ENCODE data around the gene SH2D7. TPM values are rescaled to one million over a fixed set of nuclear protein-coding genes. Genes with fewer than 3 reads are reported as not detected.

Gene SH2D7
- total RNA-seq (not detected), polyA plus RNA-seq (not detected)

DNA sequence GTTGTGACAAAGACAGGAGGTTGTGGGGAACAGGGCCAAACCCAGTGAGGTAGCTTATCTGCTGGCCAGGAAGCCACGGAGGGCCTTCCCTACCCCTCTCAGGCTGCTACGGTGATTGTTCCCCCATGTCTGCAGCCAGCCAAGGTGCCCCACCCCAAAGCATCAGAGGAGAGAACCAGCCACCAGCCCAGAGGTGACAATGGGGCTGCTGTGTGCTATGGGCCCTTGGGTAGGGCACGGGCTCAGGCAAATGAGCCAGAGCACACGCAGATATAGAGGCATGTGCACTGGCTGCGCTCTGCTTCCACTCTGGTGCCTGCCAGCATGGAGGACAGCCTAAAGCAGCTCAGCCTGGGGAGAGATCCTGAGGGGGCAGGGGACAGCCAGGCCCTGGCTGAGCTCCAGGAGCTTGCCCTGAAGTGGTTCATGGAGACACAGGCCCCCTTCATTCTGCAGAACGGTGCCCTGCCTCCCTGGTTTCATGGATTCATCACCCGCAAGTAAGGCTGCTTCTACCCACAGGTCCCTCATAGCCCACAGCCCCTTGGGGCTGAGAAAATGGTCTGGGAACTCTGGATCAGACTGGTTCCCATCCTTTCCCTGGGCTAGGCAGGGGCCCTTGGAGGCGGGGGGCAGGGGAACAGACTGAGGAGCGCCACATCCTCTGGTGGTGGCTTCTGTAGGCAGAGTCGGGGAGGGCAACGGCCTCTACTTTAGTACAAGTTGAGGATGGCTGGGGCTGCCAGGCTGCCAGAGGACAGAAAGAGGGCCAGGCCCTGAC, at the start of gene SH2D7:
SH2D7 (plus strand) TSS at position 301 of the 781 bp plus-strand sequence; CDS start at position 325, 24 bp downstream.
- POLR2A ChIA-PET (ENCODE audit: partially characterized antibody): interaction anchor here (0.8 kb wide), 1 partner anchor 30 kb away, joined by 3 read pairs; no protein-coding TSS in a partner anchor
- no peaks in the 10 kb centered on the region for H3K9me3 ChIP-seq (ENCODE audit: control insufficient read depth in 1 of 2, low read length in 2 of 2)
- peaks cover 0 to 2% (median 0%) of the 10 kb centered on the region in 8 donors for H3K9me3 Mint-ChIP-seq
- H3K27me3 ChIP-seq (ENCODE audit: insufficient read depth, low read length): no peaks in the 10 kb centered on the region
- H3K36me3 ChIP-seq (ENCODE audit: insufficient read depth, low read length): no peaks in the 10 kb centered on the region
- H3K27ac ChIP-seq (ENCODE audit: low read depth, low read length): no peak within 1 kb of the TSS
- H3K4me3 ChIP-seq (ENCODE audit: low read length in 2 of 2): no peak within 1 kb of the TSS
- no peak for DNase-seq
- peak within 1 kb of the TSS in 1 of 7 donors; percentile 6 for H3K27ac Mint-ChIP-seq
- intact Hi-C loops (cut with micrococcal nuclease): no loop called here
- H3K4me3 Mint-ChIP-seq: no peak within 1 kb of the TSS
- no peaks in the 10 kb centered on the region for H3K4me1 ChIP-seq (ENCODE audit: insufficient read depth, low read length)
- no peaks in the 10 kb centered on the region for H3K36me3 Mint-ChIP-seq
- H3K4me1 Mint-ChIP-seq: no peaks in the 10 kb centered on the region
- CTCF ChIA-PET (ENCODE audit: partially characterized antibody): interaction anchor here (1.4 to 2.1 kb wide), 2 partner anchors 16 to 125 kb away, joined by 4 to 5 read pairs; no protein-coding TSS in a partner anchor
- H3K27me3 Mint-ChIP-seq: no peaks in the 10 kb centered on the region

DNA sequence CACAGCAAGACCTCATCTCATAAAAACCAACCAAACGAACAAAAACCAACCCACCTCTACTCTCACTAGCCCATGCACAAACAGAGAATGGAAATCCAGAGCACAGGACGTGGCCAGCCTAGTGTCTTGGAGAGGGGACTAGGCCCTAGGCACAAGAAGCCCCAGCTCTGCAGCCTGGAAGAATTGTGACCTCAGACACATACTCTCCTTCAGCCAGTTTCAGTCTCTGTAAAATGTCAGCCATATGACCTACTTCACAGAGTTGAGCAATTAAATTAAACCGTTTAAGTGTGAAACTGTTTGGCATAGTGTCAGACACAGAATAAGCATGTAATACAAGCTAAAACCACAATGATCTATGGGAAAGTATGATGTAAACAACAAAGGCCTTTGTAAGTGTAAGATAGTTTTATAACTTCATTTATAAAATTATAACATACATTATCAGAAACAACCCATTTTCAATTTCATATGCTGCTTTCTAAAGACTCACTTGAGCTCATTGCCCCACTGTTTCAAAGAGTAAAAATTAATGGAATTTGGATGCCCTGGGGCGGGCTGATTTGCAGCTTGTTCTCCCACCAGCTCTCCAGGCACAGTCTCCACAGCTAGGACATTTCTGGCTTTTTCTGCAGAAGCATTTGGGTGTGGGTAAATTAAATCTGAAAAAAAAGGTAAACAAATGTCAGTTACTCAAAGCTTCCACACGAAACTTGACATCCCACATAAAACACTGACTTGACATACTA, 47.8 kb upstream of the SH2D7 start:
- DNase-seq: peak in 3 of 5 donors; percentile 38 to 67 (median 50)
- Histone ChIP-seq H3K27ac (ENCODE audit: low read depth, low read length) (peak overlapping the region; percentile 42), H3K27me3 (ENCODE audit: insufficient read depth, low read length) (no peaks in the 10 kb centered on the region), H3K36me3 (ENCODE audit: insufficient read depth, low read length) (peaks cover 8% of the 10 kb centered on the region), H3K9me3 (ENCODE audit: control insufficient read depth in 1 of 2, low read length in 2 of 2) (no peaks in the 10 kb centered on the region), H3K4me3 (ENCODE audit: low read length in 2 of 2) (no peak overlapping the region), H3K4me1 (ENCODE audit: insufficient read depth, low read length) (peaks cover 100% of the 10 kb centered on the region)
- H3K36me3 Mint-ChIP-seq: peaks cover 32 to 33% of the 10 kb centered on the region in 2 donors
- peak overlapping the region; percentile 86 to 98 (median 95) for H3K27ac Mint-ChIP-seq
- no peaks in the 10 kb centered on the region for H3K27me3 Mint-ChIP-seq
- H3K4me1 Mint-ChIP-seq: peaks cover 66 to 99% (median 88%) of the 10 kb centered on the region in 4 donors
- H3K9me3 Mint-ChIP-seq: no peaks in the 10 kb centered on the region
- CTCF ChIA-PET (ENCODE audit: partially characterized antibody): interaction anchor here (0.7 to 1.3 kb wide), 7 partner anchors 10 to 77 kb away, joined by 3 to 5 read pairs (median 4); no protein-coding TSS in a partner anchor
- POLR2A ChIA-PET (ENCODE audit: partially characterized antibody): interaction anchor here (1.2 to 32.5 kb wide), 5 partner anchors 8 to 28 kb away, joined by 3 to 984 read pairs (median 35); partner anchors contain the start of gene TBC1D2B
- intact Hi-C loops (cut with micrococcal nuclease): no loop called here
- H3K4me3 Mint-ChIP-seq: peak overlapping the region in 7 of 8 donors; percentile 57 to 90 (median 75)

DNA sequence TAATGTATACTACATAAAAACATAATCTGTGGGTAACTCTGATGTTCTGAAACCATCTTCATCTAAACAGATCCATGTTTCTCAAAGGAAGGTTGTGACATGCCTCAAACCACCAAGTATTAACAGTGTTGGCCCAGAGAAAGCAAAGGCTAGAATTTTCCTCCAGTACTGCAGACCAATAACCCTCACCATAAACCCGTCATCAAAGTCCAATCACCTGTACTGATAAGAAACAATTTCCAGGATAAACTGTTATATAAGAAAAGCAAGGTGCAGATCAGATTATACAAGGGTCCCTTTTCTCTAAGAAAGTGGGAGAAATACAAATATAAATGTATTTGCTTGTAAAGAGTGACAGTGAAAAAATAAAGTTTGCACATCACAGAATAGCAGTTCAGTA, 47.2 kb upstream of the SH2D7 start:
- intact Hi-C loops (cut with micrococcal nuclease): no loop called here
- Histone ChIP-seq H3K36me3 (ENCODE audit: insufficient read depth, low read length) (peaks cover 8% of the 10 kb centered on the region), H3K9me3 (ENCODE audit: control insufficient read depth in 1 of 2, low read length in 2 of 2) (no peaks in the 10 kb centered on the region), H3K27me3 (ENCODE audit: insufficient read depth, low read length) (no peaks in the 10 kb centered on the region), H3K4me1 (ENCODE audit: insufficient read depth, low read length) (peaks cover 100% of the 10 kb centered on the region), H3K27ac (ENCODE audit: low read depth, low read length) (peak overlapping the region; percentile 38), H3K4me3 (ENCODE audit: low read length in 2 of 2) (no peak overlapping the region)
- Mint-ChIP-seq H3K4me1 (peaks cover 66 to 99% (median 88%) of the 10 kb centered on the region in 4 donors), H3K9me3 (no peaks in the 10 kb centered on the region), H3K4me3 (peak overlapping the region in 5 of 8 donors; percentile 49 to 59 (median 55)), H3K27ac (peak overlapping the region; percentile 43 to 98 (median 86)), H3K36me3 (peaks cover 26 to 33% of the 10 kb centered on the region in 2 donors), H3K27me3 (no peaks in the 10 kb centered on the region)
- DNase-seq: no peak
- ChIA-PET POLR2A (ENCODE audit: partially characterized antibody) (interaction anchor here (1.2 to 32.5 kb wide), 5 partner anchors 9 to 28 kb away, joined by 3 to 984 read pairs (median 35); partner anchors contain the start of gene TBC1D2B), CTCF (ENCODE audit: partially characterized antibody) (interaction anchor here (0.9 to 1.3 kb wide), 6 partner anchors 10 to 77 kb away, joined by 3 to 5 read pairs (median 4); no protein-coding TSS in a partner anchor)

DNA sequence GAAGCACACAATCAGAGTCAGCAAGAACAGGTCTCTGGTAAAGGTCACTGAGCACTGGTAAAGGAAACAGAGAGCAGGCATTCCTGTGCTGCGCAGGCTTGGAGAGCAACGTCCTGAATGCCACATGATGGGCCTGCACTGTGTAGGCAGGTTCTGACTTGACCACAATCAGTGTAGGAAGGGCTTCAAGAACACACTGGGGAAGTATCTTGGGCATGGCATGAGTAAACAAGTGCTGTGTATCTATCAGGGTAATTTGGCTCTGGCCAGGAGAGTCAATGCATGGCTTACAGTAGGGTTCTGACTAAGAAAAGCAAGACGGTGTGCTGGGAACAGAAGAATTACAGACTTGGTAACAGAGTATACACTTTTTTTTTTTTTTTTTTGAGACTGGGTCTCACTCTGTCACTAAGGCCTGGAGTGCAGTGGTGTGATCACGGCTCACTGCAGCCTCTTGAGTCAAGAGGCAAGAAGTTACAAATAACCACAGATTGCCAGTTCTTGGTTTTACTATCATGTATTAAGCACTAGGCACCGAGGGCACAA, 45.5 kb upstream of the SH2D7 start:
- Mint-ChIP-seq H3K36me3 (peaks cover 20 to 28% of the 10 kb centered on the region in 2 donors), H3K4me1 (peaks cover 74 to 100% (median 93%) of the 10 kb centered on the region in 4 donors), H3K4me3 (peak overlapping the region; percentile 7 to 86 (median 72)), H3K27ac (peak overlapping the region; percentile 86 to 98 (median 94)), H3K27me3 (no peaks in the 10 kb centered on the region), H3K9me3 (no peaks in the 10 kb centered on the region)
- Histone ChIP-seq H3K36me3 (ENCODE audit: insufficient read depth, low read length) (peaks cover 8% of the 10 kb centered on the region), H3K27ac (ENCODE audit: low read depth, low read length) (peak overlapping the region; percentile 68), H3K4me1 (ENCODE audit: insufficient read depth, low read length) (peaks cover 100% of the 10 kb centered on the region), H3K9me3 (ENCODE audit: control insufficient read depth in 1 of 2, low read length in 2 of 2) (no peaks in the 10 kb centered on the region), H3K27me3 (ENCODE audit: insufficient read depth, low read length) (no peaks in the 10 kb centered on the region), H3K4me3 (ENCODE audit: low read length in 2 of 2) (peak overlapping the region in 1 of 2 donors; percentile 2)
- DNase-seq: peak in 2 of 5 donors; percentile 19 to 69
- ChIA-PET CTCF (ENCODE audit: partially characterized antibody) (interaction anchor here (1.0 to 7.6 kb wide), 5 partner anchors 12 to 31 kb away, joined by 3 to 78 read pairs (median 7); partner anchors contain the start of gene TBC1D2B), POLR2A (ENCODE audit: partially characterized antibody) (interaction anchor here (1.3 to 32.5 kb wide), 7 partner anchors 10 to 57 kb away, joined by 3 to 984 read pairs (median 17); partner anchors contain the start of gene TBC1D2B)
- intact Hi-C loops (cut with micrococcal nuclease): no loop called here

DNA sequence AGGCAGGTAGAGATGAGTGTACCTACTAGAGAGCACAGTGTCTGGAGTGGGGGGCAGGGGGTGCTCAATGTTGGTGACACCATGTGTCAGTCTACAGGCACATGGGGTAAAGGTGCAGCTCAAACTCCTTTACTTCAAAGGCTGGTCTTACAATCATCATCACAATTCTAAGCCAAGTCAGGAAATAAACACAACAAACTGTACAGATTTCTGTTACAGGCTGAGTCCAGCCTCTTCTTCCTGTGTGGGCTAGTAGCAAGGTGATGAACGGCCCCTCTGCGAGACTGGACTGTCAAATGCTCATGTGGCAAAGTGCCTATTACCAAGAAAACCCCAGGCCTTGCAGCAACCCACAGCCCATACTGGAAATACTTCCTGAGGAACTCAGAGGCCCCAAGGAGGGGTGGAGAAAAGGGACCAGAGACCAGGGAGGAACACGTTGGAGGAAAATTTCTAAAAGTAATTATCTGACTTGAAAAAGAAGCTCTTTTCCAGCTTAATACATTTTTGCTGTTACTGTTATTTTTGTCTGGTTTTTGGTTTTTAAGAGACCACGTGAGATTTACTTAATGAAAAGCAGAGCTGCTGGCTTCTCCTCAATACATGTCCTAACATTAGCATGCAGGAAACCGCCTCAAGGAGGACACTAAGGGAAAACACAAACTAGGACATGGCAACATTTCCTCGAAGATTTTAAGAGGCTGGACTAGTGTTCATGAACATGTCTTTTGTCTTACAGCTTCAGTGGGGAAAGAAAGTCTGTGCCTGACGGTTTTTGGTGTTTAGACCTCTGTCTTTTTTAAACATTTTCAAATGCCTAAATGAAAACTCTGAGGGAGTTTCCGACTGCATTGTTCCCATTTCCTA, 44.4 kb upstream of the SH2D7 start:
- peaks cover 17 to 22% of the 10 kb centered on the region in 2 donors for H3K36me3 Mint-ChIP-seq
- intact Hi-C loops (cut with micrococcal nuclease): loop anchor here (1.0 kb wide), 1 partner anchor 14 kb away; no protein-coding TSS in a partner anchor
- H3K4me3 ChIP-seq (ENCODE audit: low read length in 2 of 2): no peak overlapping the region
- peaks cover 100% of the 10 kb centered on the region for H3K4me1 ChIP-seq (ENCODE audit: insufficient read depth, low read length)
- H3K27me3 Mint-ChIP-seq: no peaks in the 10 kb centered on the region
- peak overlapping the region; percentile 36 to 86 (median 72) for H3K4me3 Mint-ChIP-seq
- H3K4me1 Mint-ChIP-seq: peaks cover 79 to 100% (median 94%) of the 10 kb centered on the region in 4 donors
- H3K27ac ChIP-seq (ENCODE audit: low read depth, low read length): peak overlapping the region; percentile 68
- peak overlapping the region; percentile 86 to 98 (median 94) for H3K27ac Mint-ChIP-seq
- ChIA-PET POLR2A (ENCODE audit: partially characterized antibody) (interaction anchor here (0.9 to 32.5 kb wide), 9 partner anchors 7 to 102 kb away, joined by 3 to 984 read pairs (median 17); partner anchors contain the start of genes IDH3A and TBC1D2B), CTCF (ENCODE audit: partially characterized antibody) (interaction anchor here (1.0 to 7.6 kb wide), 6 partner anchors 10 to 30 kb away, joined by 3 to 78 read pairs (median 6); partner anchors contain the start of gene TBC1D2B)
- no peaks in the 10 kb centered on the region for H3K9me3 ChIP-seq (ENCODE audit: control insufficient read depth in 1 of 2, low read length in 2 of 2)
- no peaks in the 10 kb centered on the region for H3K9me3 Mint-ChIP-seq
- peak in 2 of 5 donors; percentile 17 to 80 for DNase-seq
- peaks cover 6% of the 10 kb centered on the region for H3K36me3 ChIP-seq (ENCODE audit: insufficient read depth, low read length)
- H3K27me3 ChIP-seq (ENCODE audit: insufficient read depth, low read length): no peaks in the 10 kb centered on the region

DNA sequence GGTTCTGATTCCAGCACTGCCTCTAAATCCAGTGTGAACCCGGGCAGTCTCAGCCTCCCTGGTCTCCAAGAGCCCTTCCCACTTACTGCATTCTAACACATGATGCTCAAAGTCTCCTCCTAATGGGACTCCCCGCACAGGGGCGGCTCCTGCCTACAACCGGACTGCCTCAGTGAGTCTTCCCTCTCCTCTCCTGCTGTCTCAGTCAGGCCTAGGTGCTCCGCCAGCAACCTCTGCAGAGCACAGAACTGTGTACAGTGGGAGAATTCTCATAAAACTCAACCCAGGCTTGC, 43.8 kb upstream of the SH2D7 start:
- H3K9me3 Mint-ChIP-seq: no peaks in the 10 kb centered on the region
- POLR2A ChIA-PET (ENCODE audit: partially characterized antibody): interaction anchor here (0.9 to 32.5 kb wide), 9 partner anchors 7 to 101 kb away, joined by 3 to 984 read pairs (median 17); partner anchors contain the start of genes IDH3A and TBC1D2B
- Histone ChIP-seq H3K27ac (ENCODE audit: low read depth, low read length) (peak overlapping the region; percentile 68), H3K27me3 (ENCODE audit: insufficient read depth, low read length) (no peaks in the 10 kb centered on the region), H3K4me3 (ENCODE audit: low read length in 2 of 2) (no peak overlapping the region), H3K4me1 (ENCODE audit: insufficient read depth, low read length) (peaks cover 100% of the 10 kb centered on the region), H3K36me3 (ENCODE audit: insufficient read depth, low read length) (peaks cover 2% of the 10 kb centered on the region), H3K9me3 (ENCODE audit: control insufficient read depth in 1 of 2, low read length in 2 of 2) (no peaks in the 10 kb centered on the region)
- peak overlapping the region; percentile 86 to 98 (median 94) for H3K27ac Mint-ChIP-seq
- intact Hi-C loops (cut with micrococcal nuclease): loop anchor here (1.0 kb wide), 1 partner anchor 14 kb away; no protein-coding TSS in a partner anchor
- H3K27me3 Mint-ChIP-seq: no peaks in the 10 kb centered on the region
- CTCF ChIA-PET (ENCODE audit: partially characterized antibody): interaction anchor here (1.2 to 7.6 kb wide), 4 partner anchors 9 to 21 kb away, joined by 3 to 78 read pairs (median 12); no protein-coding TSS in a partner anchor
- peaks cover 15 to 22% of the 10 kb centered on the region in 2 donors for H3K36me3 Mint-ChIP-seq
- peaks cover 81 to 100% (median 94%) of the 10 kb centered on the region in 4 donors for H3K4me1 Mint-ChIP-seq
- DNase-seq: no peak
- peak overlapping the region in 7 of 8 donors; percentile 4 to 86 (median 73) for H3K4me3 Mint-ChIP-seq

Data from CD4-positive, alpha-beta memory T cell (primary cell).